Endothelial cell of umbilical vein (primary cell): ENCODE measurements around the gene ZNF460. TPM values are rescaled to one million over a fixed set of nuclear protein-coding genes. Genes with fewer than 3 reads are reported as not detected.

ENCODE experiments used
- BruUV-seq: library from RNA; stranded (reverse); fragments of 400-500 nt; replicated peaks from 2 replicates; lab custom pipeline; 2021; lab: Mats Ljungman, UMichigan
- CTCF ChIA-PET: fragments of 300-600, 350-600 bp; sonication (Branson Sonifier 250); formaldehyde crosslinking; loops from one replicate; lab custom pipeline; 2021; ENCODE audit warnings: antibody characterized with exemption, inconsistent platforms; lab: Charles Lee
- POLR2A ChIA-PET: fragments of 300-600, 350-600 bp; sonication (Branson Sonifier 250); formaldehyde crosslinking; loops from one replicate; lab custom pipeline; 2021; ENCODE audit warnings: antibody characterized with exemption, inconsistent platforms; lab: Charles Lee
- DNase-seq: peaks from one replicate; pipeline ENCODE4 v3.0.0-alpha.2; 2011; ENCODE audit warnings: low read depth, low spot score
- FAIRE-seq: peaks from 2 replicates; lab custom pipeline; 2011; peaks lifted over from hg19 to GRCh38; lab: Jason Lieb, UNC
- H2AFZ ChIP-seq: 2 replicates; pipeline ENCODE4 v1.6.0; 2012; ENCODE audit warnings: low read depth, low read length, control low read depth, inconsistent platforms
- H3K27ac ChIP-seq: 2 replicates; pipeline ENCODE4 v1.5.1; 2011; ENCODE audit warnings: low read depth, mild to moderate bottlenecking, control low read depth, low read length, moderate library complexity; ENCODE audit not compliant: insufficient read depth
- H3K27me3 ChIP-seq, 2 experiments: 2 replicates each; pipeline versions ENCODE4 v1.6.0 to v1.6.1; 2011; ENCODE audit warnings: low read length in 2 of 2, mixed read lengths in 1 of 2; ENCODE audit not compliant: control insufficient read depth in 2 of 2, insufficient read depth in 2 of 2
- H3K36me3 ChIP-seq, 2 experiments: 2 replicates in 1 of 2; 3 replicates in 1 of 2; pipeline ENCODE4 v1.5.1; 2011; ENCODE audit warnings: low read length in 2 of 2, mild to moderate bottlenecking in 1 of 2, moderate library complexity in 1 of 2; ENCODE audit not compliant: control insufficient read depth in 2 of 2, insufficient read depth in 2 of 2; ENCODE audit errors: extremely low read depth in 1 of 2
- H3K4me1 ChIP-seq: 3 replicates; pipeline ENCODE4 v1.5.1; 2011; ENCODE audit warnings: mild to moderate bottlenecking, low read length; ENCODE audit not compliant: control insufficient read depth, insufficient read depth; ENCODE audit errors: extremely low read depth
- H3K4me2 ChIP-seq: 2 replicates; pipeline ENCODE4 v1.6.1; 2011; ENCODE audit warnings: low read length, control low read depth, mixed read lengths; ENCODE audit not compliant: insufficient read depth
- H3K4me3 ChIP-seq, 3 experiments: fragments of 200-600 bp in 1 of 3; sonication (generic), shearing (Covaris generic) in 1 of 3; replicated peaks in 1 of 3; 2 replicates each; pipeline ENCODE4 v1.5.1; 2011 to 2016; ENCODE audit warnings: control low read depth in 3 of 3, low read length in 3 of 3, mild to moderate bottlenecking in 2 of 3, inconsistent platforms in 1 of 3, low read depth in 1 of 3, moderate library complexity in 1 of 3; ENCODE audit not compliant: insufficient read depth in 1 of 3
- H3K79me2 ChIP-seq: 2 replicates; pipeline ENCODE4 v1.6.0; 2012; ENCODE audit warnings: low read length, inconsistent platforms; ENCODE audit not compliant: control insufficient read depth, insufficient read depth
- H3K9ac ChIP-seq: replicated peaks from 2 replicates; pipeline ENCODE3; 2011; ENCODE audit warnings: low read length, control low read depth; ENCODE audit not compliant: insufficient read depth; ENCODE audit errors: extremely low read depth
- H3K9me1 ChIP-seq: replicated peaks from 3 replicates; pipeline ENCODE4 v1.6.0; 2011; ENCODE audit warnings: mild to moderate bottlenecking, low read length; ENCODE audit not compliant: control insufficient read depth, insufficient read depth; ENCODE audit errors: extremely low read depth
- H3K9me3 ChIP-seq: replicated peaks from 2 replicates; pipeline ENCODE4 v1.5.1; 2012; ENCODE audit warnings: low read length, inconsistent platforms; ENCODE audit not compliant: control insufficient read depth, insufficient read depth
- H4K20me1 ChIP-seq: replicated peaks from 2 replicates; pipeline ENCODE3; 2011; ENCODE audit warnings: mild to moderate bottlenecking, low read length; ENCODE audit not compliant: control insufficient read depth, insufficient read depth; ENCODE audit errors: extremely low read depth
- EZH2 ChIP-seq: IDR thresholded peaks from 2 replicates; pipeline ENCODE4 v1.6.1; 2012; ENCODE audit warnings: borderline replicate concordance, low read depth, mild to moderate bottlenecking, moderate library complexity, low read length, inconsistent platforms; ENCODE audit not compliant: severe bottlenecking
- FOS ChIP-seq: IDR thresholded peaks from 2 replicates; pipeline ENCODE4 v1.6.1; 2011; ENCODE audit warnings: mild to moderate bottlenecking, low read length, moderate library complexity, borderline replicate concordance; ENCODE audit not compliant: insufficient read depth
- GATA2 ChIP-seq: IDR thresholded peaks from 2 replicates; pipeline ENCODE4 v1.7.0; 2011; ENCODE audit warnings: low read depth, mild to moderate bottlenecking, moderate library complexity, mixed read lengths, low read length; ENCODE audit not compliant: insufficient read length, insufficient read depth
- JUN ChIP-seq: IDR thresholded peaks from 2 replicates; pipeline ENCODE4 v1.6.1; 2011; ENCODE audit warnings: borderline replicate concordance, low read depth; ENCODE audit not compliant: insufficient read length, insufficient read depth
- MAX ChIP-seq: IDR thresholded peaks from 2 replicates; pipeline ENCODE4 v1.6.1; 2011; ENCODE audit not compliant: insufficient read depth, insufficient read length
- MYC ChIP-seq: IDR thresholded peaks from one replicate; pipeline ENCODE4 v1.6.1; 2011; ENCODE audit warnings: mild to moderate bottlenecking, low read depth, low read length
- POLR2A ChIP-seq: IDR thresholded peaks from 2 replicates; pipeline ENCODE4 v1.6.1; 2012; ENCODE audit warnings: low read depth, mild to moderate bottlenecking, control low read depth, low read length
- POLR2AphosphoS5 ChIP-seq: IDR thresholded peaks from 2 replicates; pipeline ENCODE4 v1.6.1; 2012; ENCODE audit warnings: low read depth, mild to moderate bottlenecking, control low read depth, low read length, moderate library complexity; ENCODE audit not compliant: insufficient read depth
- dilution Hi-C: fragments of 300-500 bp; cut with MboI; formaldehyde crosslinking; loops from one replicate; pipeline ENCODE4 v1.15.0; 2019; ENCODE audit warnings: low sequenced_read_pairs; ENCODE audit not compliant: extremely low pct_ligation_motif_present
- intact Hi-C: fragments of 100-400 bp; cut with micrococcal nuclease; formaldehyde crosslinking; loops from one replicate; pipeline ENCODE4 v1.10.0; 2022
- polyA plus RNA-seq, 4 experiments: library from polyadenylated mRNA; depleted of rRNA in 3 of 4; stranded (reverse) in 3 of 4; unstranded in 1 of 4; fragments of >200 nt; gene quantifications; 2 replicates each; pipeline versions ENCODE4 v1.2.1 to v1.2.3, GENCODE V29; 2011 to 2012; ENCODE audit warnings: missing spikeins in 1 of 4
- total RNA-seq: library from RNA; stranded (reverse); gene quantifications from 2 replicates; pipeline ENCODE4 v1.2.3, GENCODE V29; 2021

ZNF460 gene
- total and polyA plus RNA-seq, 2 donors (not counting 3 experiments of a cell fraction or from before 2014, with no cell fraction given), result 4.5 to 26.9 TPM

GRCh38 chr19:57267291-57267690 is 13.0 kb upstream of the ZNF460 start:
- BruUV-seq, result no TSS peak
- FAIRE-seq, result no peak

GRCh38 chr19:57269515-57270250 is 10.6 kb upstream of the ZNF460 start:
- Histone ChIP-seq H3K27me3 (no peaks in the 10 kb centered on the region), H3K4me3 (no peak overlapping the region), H3K4me1 (no peaks in the 10 kb centered on the region), H2AFZ (no peak overlapping the region), H3K9me1 (no peaks in the 10 kb centered on the region), H3K4me2 (no peak overlapping the region), H3K27ac (no peak overlapping the region), H3K36me3 (no peaks in the 10 kb centered on the region), H3K9ac (no peak overlapping the region), H4K20me1 (no peaks in the 10 kb centered on the region), H3K9me3 (no peaks in the 10 kb centered on the region), H3K79me2 (no peaks in the 10 kb centered on the region)
- POLR2A ChIA-PET, result no interaction called here
- dilution Hi-C loops, result no loop called here
- intact Hi-C loops, result no loop called here
- FAIRE-seq (peak; percentile 21), DNase-seq (peak; percentile 34)
- no TSS peak for BruUV-seq
- CTCF ChIA-PET, result no interaction called here
- TF ChIP-seq FOS (peak; percentile 87), POLR2AphosphoS5 (no peak), EZH2 (no peak), POLR2A (no peak), MYC (no peak), MAX (no peak), GATA2 (peak; percentile 54)

More at GRCh38 chr19:57267291-57267690, 13.0 kb upstream of the ZNF460 start:
- no peaks in the 10 kb centered on the region for H3K79me2 ChIP-seq
- ChIA-PET CTCF (no interaction called here), POLR2A (no interaction called here)
- no peak overlapping the region for H3K9ac ChIP-seq
- H2AFZ ChIP-seq, result no peak overlapping the region
- H3K4me1 ChIP-seq, result no peaks in the 10 kb centered on the region
- no peaks in the 10 kb centered on the region for H3K27me3 ChIP-seq
- intact Hi-C loops (no loop called here), dilution Hi-C loops (no loop called here)
- no peak overlapping the region for H3K4me3 ChIP-seq
- H3K27ac ChIP-seq, result no peak overlapping the region
- H3K4me2 ChIP-seq, result no peak overlapping the region
- DNase-seq, result no peak
- H3K9me3 ChIP-seq, result no peaks in the 10 kb centered on the region
- TF ChIP-seq EZH2 (no peak), JUN (no peak), POLR2AphosphoS5 (no peak), MAX (no peak), POLR2A (no peak)
- H3K9me1 ChIP-seq, result no peaks in the 10 kb centered on the region
- H3K36me3 ChIP-seq, result no peaks in the 10 kb centered on the region
- no peaks in the 10 kb centered on the region for H4K20me1 ChIP-seq
